H1 (cell line): ENCODE measurements around the gene MEIOSIN. TPM values are rescaled to one million over a fixed set of nuclear protein-coding genes. Genes with fewer than 3 reads are reported as not detected.

Experiments
- CTCF ChIA-PET: fragments of 300-600 bp; sonication (Branson Sonifier 250); formaldehyde crosslinking; loops from one replicate; lab custom pipeline; 2021; ENCODE audit not compliant: partially characterized antibody; lab: Charles Lee
- POLR2A ChIA-PET: fragments of 300-600 bp; sonication (Branson Sonifier 250); formaldehyde crosslinking; loops from one replicate; lab custom pipeline; 2021; ENCODE audit warnings: inconsistent platforms; ENCODE audit not compliant: partially characterized antibody; lab: Charles Lee
- DNase-seq, 2 experiments: peaks; one replicate each; pipeline versions ENCODE4 v3.0.0 to v3.0.0-alpha.2; 2010 to 2022; ENCODE audit warnings: low spot score in 2 of 2, low read depth in 1 of 2, mixed read lengths in 1 of 2
- FAIRE-seq: peaks from 2 replicates; lab custom pipeline; 2011; peaks lifted over from hg19 to GRCh38; lab: Jason Lieb, UNC
- H2AFZ ChIP-seq: 2 replicates; pipeline ENCODE4 v1.8.1; 2012; ENCODE audit warnings: low read length, inconsistent platforms
- H2AK5ac ChIP-seq: 2 replicates; pipeline ENCODE4 v1.6.1; 2013; ENCODE audit warnings: low read depth, low read length
- H2BK120ac ChIP-seq: replicated peaks from 2 replicates; pipeline ENCODE3; 2013; ENCODE audit warnings: low read depth, low read length, inconsistent platforms
- H2BK12ac ChIP-seq: 2 replicates; pipeline ENCODE4 v1.6.1; 2013; ENCODE audit warnings: low read depth, low read length
- H2BK15ac ChIP-seq: 2 replicates; pipeline ENCODE4 v1.6.1; 2013; ENCODE audit warnings: low read length
- H2BK20ac ChIP-seq: 2 replicates; pipeline ENCODE4 v1.6.1; 2013; ENCODE audit warnings: low read length
- H2BK5ac ChIP-seq: 2 replicates; pipeline ENCODE4 v1.6.1; 2013; ENCODE audit warnings: low read depth, low read length
- H3K14ac ChIP-seq: 2 replicates; pipeline ENCODE4 v1.6.1; 2013; ENCODE audit warnings: inconsistent platforms; ENCODE audit not compliant: insufficient read length
- H3K18ac ChIP-seq: 2 replicates; pipeline ENCODE4 v1.6.1; 2013; ENCODE audit warnings: low read length; ENCODE audit errors: extremely low read depth
- H3K23ac ChIP-seq: 2 replicates; pipeline ENCODE4 v1.6.1; 2013; ENCODE audit warnings: inconsistent platforms; ENCODE audit not compliant: insufficient read length
- H3K23me2 ChIP-seq: 2 replicates; pipeline ENCODE4 v1.6.1; 2013; ENCODE audit warnings: low read depth, low read length
- H3K27ac ChIP-seq: 2 replicates; pipeline ENCODE4 v1.6.1; 2011; ENCODE audit warnings: low read depth, low read length, inconsistent platforms
- H3K27me3 ChIP-seq, 4 experiments: replicated peaks in 1 of 4; 1 replicate in 1 of 4; 2 replicates in 3 of 4; pipeline versions ENCODE4 v1.6.1 to v1.8.1; 2011 to 2013; ENCODE audit warnings: low read length in 3 of 4, mild to moderate bottlenecking in 3 of 4, inconsistent platforms in 2 of 4, mixed read lengths in 2 of 4, moderate library complexity in 1 of 4; ENCODE audit not compliant: control insufficient read depth in 3 of 4, insufficient read depth in 3 of 4; ENCODE audit errors: extremely low read depth in 1 of 4
- H3K36me3 ChIP-seq, 4 experiments: 2 replicates each; pipeline versions ENCODE4 v1.6.1 to v1.8.1; 2011 to 2013; ENCODE audit warnings: mild to moderate bottlenecking in 4 of 4, low read length in 3 of 4, moderate library complexity in 2 of 4, control low read depth in 1 of 4, inconsistent platforms in 1 of 4; ENCODE audit not compliant: insufficient read depth in 4 of 4, control insufficient read depth in 2 of 4
- H3K4ac ChIP-seq: replicated peaks from 2 replicates; pipeline ENCODE3; 2013; ENCODE audit warnings: low read length, low read depth, mixed read lengths, inconsistent platforms; ENCODE audit not compliant: insufficient read length
- H3K4me1 ChIP-seq, 4 experiments: replicated peaks in 1 of 4; 1 replicate in 1 of 4; 2 replicates in 3 of 4; pipeline versions ENCODE4 v1.6.1 to v1.8.1; 2011 to 2013; ENCODE audit warnings: low read length in 3 of 4, inconsistent platforms in 2 of 4, mixed read lengths in 1 of 4; ENCODE audit not compliant: insufficient read depth in 4 of 4, control insufficient read depth in 3 of 4
- H3K4me2 ChIP-seq, 2 experiments: 2 replicates each; pipeline versions ENCODE4 v1.6.1 to v1.8.1; 2011 to 2013; ENCODE audit warnings: low read depth in 2 of 2, low read length in 2 of 2, control low read depth in 1 of 2, inconsistent platforms in 1 of 2, mild to moderate bottlenecking in 1 of 2; ENCODE audit not compliant: insufficient read depth in 1 of 2
- H3K4me3 ChIP-seq, 4 experiments: fragments of 200-600, 300-600 bp in 1 of 4; sonication (generic), shearing (Covaris generic), sonication (Bioruptor Twin) in 1 of 4; 2 replicates each; pipeline versions ENCODE4 v1.5.1 to v1.8.1; 2011 to 2016; ENCODE audit warnings: low read length in 4 of 4, low read depth in 3 of 4, control low read depth in 2 of 4, inconsistent platforms in 2 of 4, mild to moderate bottlenecking in 2 of 4, mixed read lengths in 1 of 4, moderate library complexity in 1 of 4; ENCODE audit not compliant: insufficient read depth in 2 of 4; ENCODE audit errors: extremely low read depth in 1 of 4
- H3K56ac ChIP-seq: replicated peaks from 2 replicates; pipeline ENCODE3; 2013; ENCODE audit warnings: low read depth, mild to moderate bottlenecking, mixed read lengths, low read length, inconsistent platforms; ENCODE audit not compliant: insufficient read length
- H3K79me1 ChIP-seq: 2 replicates; pipeline ENCODE4 v1.6.1; 2013; ENCODE audit warnings: low read depth, low read length, control low read depth
- H3K79me2 ChIP-seq, 2 experiments: 2 replicates each; pipeline versions ENCODE4 v1.6.1 to v1.8.1; 2012 to 2013; ENCODE audit warnings: low read length in 2 of 2, mild to moderate bottlenecking in 2 of 2, inconsistent platforms in 1 of 2; ENCODE audit not compliant: insufficient read depth in 2 of 2, control insufficient read depth in 1 of 2
- H3K9ac ChIP-seq, 4 experiments: replicated peaks in 1 of 4; 1 replicate in 1 of 4; 2 replicates in 3 of 4; pipeline versions ENCODE4 v1.6.1 to v1.8.1; 2011 to 2013; ENCODE audit warnings: low read depth in 3 of 4, low read length in 3 of 4, control low read depth in 2 of 4, mild to moderate bottlenecking in 2 of 4, moderate library complexity in 2 of 4, inconsistent platforms in 1 of 4; ENCODE audit errors: extremely low read depth in 1 of 4
- H3K9me3 ChIP-seq, 2 experiments: 2 replicates each; pipeline versions ENCODE4 v1.6.1 to v1.8.1; 2012 to 2013; ENCODE audit warnings: mild to moderate bottlenecking in 2 of 2, moderate library complexity in 2 of 2, control low read depth in 1 of 2, inconsistent platforms in 1 of 2, low read depth in 1 of 2, low read length in 1 of 2, mixed read lengths in 1 of 2; ENCODE audit not compliant: insufficient read depth in 2 of 2
- H4K20me1 ChIP-seq, 2 experiments: replicated peaks in 1 of 2; 2 replicates each; pipeline versions ENCODE3 to v1.8.1; 2011 to 2013; ENCODE audit warnings: inconsistent platforms in 2 of 2, low read length in 2 of 2, mild to moderate bottlenecking in 1 of 2; ENCODE audit not compliant: insufficient read depth in 2 of 2, control insufficient read depth in 1 of 2
- H4K5ac ChIP-seq: 2 replicates; pipeline ENCODE4 v1.6.1; 2013; ENCODE audit warnings: low read length, low read depth, mixed read lengths, inconsistent platforms; ENCODE audit not compliant: insufficient read length
- H4K8ac ChIP-seq: 2 replicates; pipeline ENCODE4 v1.8.0; 2013; ENCODE audit warnings: mild to moderate bottlenecking, moderate library complexity, low read length, inconsistent platforms; ENCODE audit not compliant: insufficient read depth; ENCODE audit errors: extremely low read depth
- H4K91ac ChIP-seq: replicated peaks from 2 replicates; pipeline ENCODE3; 2013; ENCODE audit warnings: low read length, mixed read lengths, inconsistent platforms; ENCODE audit not compliant: insufficient read length
- CTCF ChIP-seq, 3 experiments: IDR thresholded peaks; 1 replicate in 2 of 3; 2 replicates in 1 of 3; pipeline versions ENCODE4 v1.5.1 to v1.6.1; 2011; ENCODE audit warnings: low read length in 3 of 3, mild to moderate bottlenecking in 3 of 3, inconsistent platforms in 2 of 3, low read depth in 1 of 3, moderate library complexity in 1 of 3; ENCODE audit not compliant: insufficient read depth in 1 of 3; ENCODE audit errors: control extremely low read depth in 1 of 3
- KDM4A ChIP-seq: IDR thresholded peaks from one replicate; pipeline ENCODE4 v1.7.1; 2012; ENCODE audit warnings: low read depth, mild to moderate bottlenecking, moderate library complexity, low read length, inconsistent platforms; ENCODE audit not compliant: severe bottlenecking
- WGBS, 2 experiments: shearing (Covaris generic) in 1 of 2; methylation state at CpG; one replicate each; pipeline versions ENCODE4 v1.1.6 to v1.1.7; 2013 to 2015; ENCODE audit warnings: low lambda C conversion rate in 2 of 2, mixed read lengths in 2 of 2, inconsistent platforms in 1 of 2, low coverage in 1 of 2, missing lambda C conversion rate in 1 of 2; ENCODE audit not compliant: insufficient replicate concordance in 2 of 2, insufficient coverage in 1 of 2, insufficient read length in 1 of 2; ENCODE audit errors: extremely low coverage in 1 of 2, missing lambda C conversion rate in 1 of 2; 5-methylcytosine and 5-hydroxymethylcytosine counted together
- polyA plus RNA-seq, 7 experiments: library from polyadenylated mRNA; depleted of rRNA in 3 of 7; stranded (reverse) in 5 of 7; unstranded in 2 of 7; fragments of >200 nt in 5 of 7; fragments of 200-250 nt in 2 of 7; gene quantifications; 1 replicate in 5 of 7; 2 replicates in 1 of 7; 4 replicates in 1 of 7; pipeline versions ENCODE4 v1.2.1 to v1.2.3, GENCODE V29; 2011 to 2013; ENCODE audit warnings: missing spikeins in 2 of 7, mixed read lengths in 2 of 7
- total RNA-seq: library from RNA; stranded (reverse); fragmentation: NEBNext Ultra II Directional; extraction: Animal tissue kit (Norgen Biotek cat#: 25700); gene quantifications from 2 replicates; pipeline ENCODE4 v1.2.1, GENCODE V29; 2021

MEIOSIN gene
- total and polyA plus RNA-seq, 2 of the 8 experiments (the other 6 are each of a cell fraction or from before 2014, with no cell fraction given): 0.11 TPM; not detected in 1

GRCh38 chr19:45782820-45783785, 49.9 kb downstream of the MEIOSIN start:
- peaks cover 3 to 26% (median 15%) of the 10 kb centered on the region in 4 experiments for H3K4me1 ChIP-seq
- no peak overlapping the region for H4K91ac ChIP-seq
- H2BK20ac ChIP-seq: no peak overlapping the region
- no peaks in the 10 kb centered on the region for H3K79me2 ChIP-seq
- peaks cover 0 to 6% (median 0%) of the 10 kb centered on the region in 4 experiments; a peak in 1 of 7 replicates for H3K27me3 ChIP-seq
- no peak overlapping the region for H3K14ac ChIP-seq
- WGBS, 2 experiments: 91% methylated on average over 18 of the region's 26 CpGs; no CpG with 5 or more reads in 1 of the 2 experiments
- no peak overlapping the region for H3K4ac ChIP-seq
- H3K18ac ChIP-seq: no peak overlapping the region
- no peak overlapping the region for H3K4me3 ChIP-seq
- no peak overlapping the region for H3K23ac ChIP-seq
- H3K36me3 ChIP-seq: peaks cover 3 to 18% (median 9%) of the 10 kb centered on the region in 4 experiments; a peak in 6 of 8 replicates
- no peak for FAIRE-seq
- no peaks in the 10 kb centered on the region for H3K9me3 ChIP-seq
- no peak overlapping the region for H2BK15ac ChIP-seq
- H4K5ac ChIP-seq: no peak overlapping the region
- no peak overlapping the region for H3K4me2 ChIP-seq
- CTCF ChIA-PET: interaction anchor here (0.7 to 5.1 kb wide), 14 partner anchors 8 to 243 kb away, joined by 3 to 45 read pairs (median 4); partner anchors contain the start of genes IRF2BP1 and SIX5
- H3K23me2 ChIP-seq: peaks cover 2% of the 10 kb centered on the region; the same call in 1 of the 2 replicates
- no peak overlapping the region for H4K8ac ChIP-seq
- H2AK5ac ChIP-seq: no peak overlapping the region
- TF ChIP-seq CTCF (IDR thresholded peaks at IDR 0.05; ENCODE audit: control extremely low read depth in 1 of 3, insufficient read depth in 1 of 3, low read depth in 1 of 3, low read length in 3 of 3) (0 out of 4 replicates have a peak, but pooled peaks of 1 of the 3 experiments have one; percentile 4), KDM4A (no peak)
- TF ChIP-seq, all 59 proteins: peak for 1
- Histone ChIP-seq H4K20me1 (peaks cover 11 to 24% of the 10 kb centered on the region in 2 experiments), H3K56ac (no peak overlapping the region), H2BK12ac (no peak overlapping the region), H2BK5ac (no peak overlapping the region), H3K79me1 (0 out of 2 replicates have a peak, but pooled peaks cover 4% of the 10 kb centered on the region), H3K27ac (no peak overlapping the region), H2AFZ (no peak overlapping the region), H3K9ac (no peak overlapping the region), H2BK120ac (no peak overlapping the region)
- POLR2A ChIA-PET: interaction anchor here (0.6 to 9.5 kb wide), 7 partner anchors 9 to 66 kb away, joined by 3 to 133 read pairs (median 7); partner anchors contain the start of genes DMWD and SIX5
- DNase-seq: no peak
